CD4-positive, alpha-beta T cell treated with Interleukin-4 for 4 hours (primary cell): ENCODE results near the gene GPR153.
"Not testable (repeated sequence)": the region's sequence is repeated elsewhere in the genome, so short reads cannot be mapped to it uniquely, and the experiment has no call there.

Source experiments
- DNase-seq: peaks from one replicate; pipeline ENCODE4 v3.0.0-alpha.2; 2020

GPR153 gene

GRCh38 chr1:6222636-6223035 is 38.3 kb downstream of the GPR153 start:
- no peak for DNase-seq

DNA sequence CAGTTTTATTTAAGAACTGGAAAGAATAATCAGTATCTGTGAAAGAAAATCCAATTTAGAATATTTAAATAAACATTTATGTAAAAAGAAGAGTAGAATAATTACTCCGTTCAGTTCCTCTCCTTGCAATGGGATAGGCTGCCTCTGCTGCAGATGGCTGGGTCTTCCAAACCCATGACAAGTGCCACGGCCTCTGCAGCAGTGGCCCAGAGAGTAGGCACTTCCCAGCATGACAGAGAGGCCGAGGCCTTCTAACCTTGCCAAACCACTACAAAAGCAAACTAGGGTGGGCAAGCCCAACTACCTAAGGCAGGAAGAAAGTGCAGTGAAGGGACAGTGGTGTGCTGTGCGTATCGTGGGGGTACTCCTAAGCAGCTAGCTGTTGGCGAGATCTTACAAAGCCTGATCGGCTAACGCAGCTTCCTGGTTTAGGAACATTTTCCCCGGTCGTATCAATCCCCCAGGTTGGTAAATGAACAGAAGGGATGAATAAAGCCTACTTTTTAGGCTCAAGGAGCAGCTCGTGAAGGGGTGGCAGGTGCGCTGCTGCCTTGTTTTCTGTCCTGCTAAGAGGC is 39.6 kb downstream of the GPR153 start:
- DNase-seq = no peak

DNA sequence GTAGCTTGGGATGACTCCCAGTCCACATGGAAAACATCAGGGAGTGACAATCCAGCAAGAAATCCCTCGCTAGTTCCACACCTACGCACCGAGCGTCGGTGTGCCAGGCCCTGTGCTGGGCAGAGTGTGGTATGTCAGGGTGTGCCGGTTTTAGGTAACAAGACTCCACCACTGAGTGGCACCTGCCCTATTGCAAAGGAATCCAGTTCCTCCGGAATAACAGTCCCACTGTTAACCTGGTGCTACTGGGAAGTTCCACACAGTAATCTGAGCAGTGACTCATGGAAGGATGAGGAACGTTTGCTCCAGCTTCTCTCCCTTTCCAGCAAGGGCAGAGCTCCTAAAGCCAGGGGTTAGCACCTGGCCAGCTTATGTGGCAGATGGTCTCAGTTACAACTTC is 40.7 kb downstream of the GPR153 start:
- DNase-seq = no peak

- not testable (repeated sequence) for DNase-seq
These were observed 41.3 kb downstream of the GPR153 start for GRCh38 chr1:6219641-6220040.

GRCh38 chr1:6218375-6219164 is 42.3 kb downstream of the GPR153 start:
- no peak for DNase-seq

GRCh38 chr1:6212193-6212959 is 48.5 kb downstream of the GPR153 start:
- no peak for DNase-seq

DNA sequence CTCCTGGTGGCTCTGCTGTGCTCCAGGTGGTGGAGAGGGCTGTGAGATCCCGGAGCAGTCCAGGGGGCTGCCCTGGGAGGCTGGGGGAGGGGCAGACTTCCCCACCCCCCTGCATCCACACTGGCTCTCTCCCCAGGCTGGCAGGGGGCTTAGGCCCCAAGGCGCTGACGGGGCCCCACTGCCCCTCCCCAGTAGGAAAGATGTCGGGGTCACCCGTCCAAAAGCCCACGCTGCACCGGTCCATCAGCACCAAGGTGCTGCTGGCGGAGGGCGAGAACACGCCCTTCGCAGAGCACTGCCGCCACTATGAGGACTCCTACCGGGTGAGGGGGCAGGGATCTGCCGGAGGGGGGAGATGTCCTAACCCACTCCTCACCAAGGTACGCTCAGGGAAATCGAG is 49.2 kb downstream of the GPR153 start:
- DNase-seq = no peak

DNA sequence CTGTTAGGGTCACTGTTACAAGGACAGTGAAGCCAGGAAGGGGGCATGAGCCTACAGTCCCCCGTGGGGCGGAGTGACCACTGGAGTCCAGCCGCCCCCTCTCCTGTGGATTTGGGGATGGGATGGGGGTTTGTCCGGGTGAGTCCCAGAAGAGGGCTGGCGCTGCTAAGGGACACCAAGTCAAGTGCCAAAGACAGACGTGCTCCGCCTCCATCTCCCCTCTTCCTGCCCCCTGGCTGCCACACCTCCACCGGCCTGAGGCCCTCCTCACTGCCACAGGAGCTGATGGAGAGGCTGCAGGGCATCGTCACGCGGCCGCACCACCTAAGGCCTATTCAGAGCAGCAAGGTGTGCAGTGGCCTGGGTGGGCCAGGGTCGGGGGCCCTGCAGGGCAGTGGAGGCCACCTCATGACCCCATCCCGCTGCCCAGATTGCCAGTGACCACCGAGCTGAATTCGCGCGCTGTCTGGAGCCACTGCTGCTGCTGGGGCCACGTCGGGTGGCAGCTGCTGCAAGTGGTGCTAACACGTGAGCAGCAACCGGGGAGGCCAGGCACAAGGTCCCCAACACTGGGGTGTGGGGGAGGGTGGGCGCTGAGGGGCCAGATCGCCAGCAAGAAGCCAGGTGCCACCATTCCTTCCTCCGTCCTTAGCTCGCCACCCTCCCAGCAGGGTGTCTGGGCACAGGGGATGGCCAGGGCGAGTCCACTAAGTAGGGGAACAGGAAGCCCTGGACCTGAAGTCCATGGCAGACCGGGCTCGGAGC is 50.1 kb downstream of the GPR153 start:
- DNase-seq = no peak

DNA sequence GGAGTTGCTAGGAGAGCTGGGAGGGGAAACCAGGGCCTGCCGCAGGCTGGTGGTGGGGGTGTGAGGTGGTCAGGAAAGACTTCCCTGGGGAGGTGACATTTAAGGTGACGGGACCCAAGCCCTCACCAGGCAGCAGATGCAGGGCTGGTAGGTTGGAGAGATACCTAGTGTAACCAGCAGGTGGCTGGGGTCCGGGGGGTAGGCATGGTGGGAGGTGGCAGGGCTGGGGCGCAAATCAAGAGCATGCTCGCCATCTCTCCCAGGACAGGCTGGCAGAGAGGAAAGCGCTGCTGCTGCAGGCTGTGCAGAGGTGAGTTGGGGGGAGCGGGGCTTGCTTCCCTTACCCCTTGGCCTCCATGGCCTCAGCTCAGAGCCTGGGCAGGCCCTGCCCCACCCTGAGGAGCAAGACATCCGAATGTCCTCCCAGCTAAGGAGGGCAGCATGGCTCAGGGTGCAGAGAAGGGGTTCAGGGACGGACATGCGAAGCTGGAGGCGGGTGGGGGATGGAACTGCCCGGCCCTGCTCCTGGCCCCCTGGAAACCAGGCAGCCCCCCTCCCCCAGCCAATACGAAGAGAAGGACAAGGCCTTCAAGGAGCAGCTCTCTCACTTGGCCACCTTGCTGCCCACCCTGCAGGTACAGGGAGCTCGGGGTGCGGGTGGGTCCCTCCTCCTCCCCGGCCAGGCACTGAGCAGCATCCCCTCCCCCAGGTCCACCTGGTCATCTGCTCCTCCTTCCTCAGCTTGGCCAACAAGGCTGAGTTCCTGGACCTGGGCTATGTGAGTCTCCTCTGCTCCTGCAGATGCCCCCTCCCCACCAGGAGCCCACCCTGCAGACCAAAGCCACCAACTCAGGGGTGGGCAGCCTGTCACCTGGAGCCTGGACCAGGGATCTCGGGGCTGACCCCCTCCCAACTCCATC is 51.0 kb downstream of the GPR153 start:
- DNase-seq = no peak

GRCh38 chr1:6208723-6209660 is 51.9 kb downstream of the GPR153 start:
- no peak for DNase-seq

DNA sequence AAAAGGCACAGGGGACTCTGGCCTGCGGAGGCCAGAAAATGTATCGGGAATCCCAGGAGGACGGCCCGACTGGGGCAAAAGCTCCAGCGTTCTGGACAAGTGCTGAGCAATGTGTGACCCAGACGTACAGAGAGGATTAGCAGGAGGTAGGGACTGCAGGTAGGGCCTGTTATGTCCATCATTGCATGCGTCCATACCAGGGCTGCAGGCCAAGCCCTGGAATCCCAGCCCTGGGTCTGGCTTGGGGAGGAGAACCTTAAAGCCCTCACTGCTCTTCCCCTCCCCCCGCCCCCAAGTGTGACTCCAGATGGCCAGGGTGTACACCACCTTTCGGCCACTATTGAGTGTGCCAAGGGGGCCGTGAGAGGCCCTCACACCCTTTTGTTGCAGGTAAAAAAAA is 53.0 kb downstream of the GPR153 start:
- DNase-seq = no peak

- DNase-seq = no peak
These were observed 53.6 kb downstream of the GPR153 start for GRCh38 chr1:6207075-6207885.

DNA sequence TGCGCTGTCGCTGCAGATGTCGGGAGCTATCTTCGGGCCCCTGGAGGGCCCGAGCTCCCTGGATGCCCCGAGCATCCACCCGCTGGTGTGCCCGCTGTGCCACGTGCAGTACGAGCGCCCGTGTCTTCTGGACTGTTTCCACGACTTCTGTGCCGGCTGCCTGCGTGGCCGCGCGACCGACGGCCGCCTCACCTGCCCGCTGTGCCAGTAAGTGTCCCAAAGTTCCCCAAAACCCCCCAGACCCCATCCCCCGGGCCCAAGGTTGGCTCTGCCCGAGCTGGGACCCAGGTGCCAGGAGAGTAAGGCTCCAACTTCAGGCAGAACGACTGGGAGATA is 54.4 kb downstream of the GPR153 start:
- no peak for DNase-seq

GRCh38 chr1:6205849-6206519 is 54.9 kb downstream of the GPR153 start, which contains the start of gene RNF207:
TSS of gene RNF207 (plus strand) at chr1:6206119. CDS start at chr1:6206536, 417 bp downstream.
- DNase-seq = peak; percentile 54

GRCh38 chr1:6202256-6202655 is 58.6 kb downstream of the GPR153 start:
- DNase-seq = no peak

GRCh38 chr1:6200188-6200809 is 60.6 kb downstream of the GPR153 start:
- no peak for DNase-seq

GRCh38 chr1:6199298-6200187 is 61.4 kb downstream of the GPR153 start, which contains the start of gene RPL22:
TSS of gene RPL22 (minus strand) at chr1:6199595. CDS start at chr1:6199573, 22 bp downstream.
- DNase-seq = peak; percentile 99
